CD4-positive, alpha-beta T cell treated with Interleukin-6 at 100 ng/mL for 8 hours (primary cell): ENCODE results near the gene SDHAF1.
"Not testable (repeated sequence)": the region's sequence is repeated elsewhere in the genome, so short reads cannot be mapped to it uniquely, and the experiment has no call there.

Experiments used
- DNase-seq: peaks from one replicate; pipeline ENCODE4 v3.0.0-alpha.2; 2020; ENCODE audit warnings: mixed read lengths, low spot score

The SDHAF1 gene

GRCh38 chr19:35995048-35995993 is at the start of gene SDHAF1:
Gene SDHAF1, plus strand, starts transcription at chr19:35995188. Its CDS starts 87 bp downstream, at chr19:35995275.
- DNase-seq: peak; percentile 93

- no peak for DNase-seq
These were observed 48.8 kb upstream of the SDHAF1 start for GRCh38 chr19:35946203-35946602.

- no peak for DNase-seq
These were observed 45.9 kb upstream of the SDHAF1 start for GRCh38 chr19:35949131-35949530.

GRCh38 chr19:35955881-35956634 is 38.9 kb upstream of the SDHAF1 start:
- no peak for DNase-seq

- not testable (repeated sequence) for DNase-seq
These were observed 37.6 kb upstream of the SDHAF1 start for GRCh38 chr19:35957411-35957810.

GRCh38 chr19:35958660-35959039 is 36.3 kb upstream of the SDHAF1 start:
- DNase-seq: no peak

- DNase-seq: peak; percentile 89
These were observed 35.7 kb upstream of the SDHAF1 start for GRCh38 chr19:35959040-35959967.

- DNase-seq: no peak
These were observed 35.0 kb upstream of the SDHAF1 start for GRCh38 chr19:35959968-35960320.

- no peak for DNase-seq
These were observed 34.5 kb upstream of the SDHAF1 start for GRCh38 chr19:35960432-35960972.

- DNase-seq: no peak
These were observed 31.5 kb upstream of the SDHAF1 start for GRCh38 chr19:35963514-35963913.

GRCh38 chr19:35966771-35967170 is 28.2 kb upstream of the SDHAF1 start:
- no peak for DNase-seq

- no peak for DNase-seq
These were observed 21.5 kb upstream of the SDHAF1 start for GRCh38 chr19:35973487-35973886.

- DNase-seq: no peak
These were observed 19.3 kb upstream of the SDHAF1 start for GRCh38 chr19:35975608-35976214.

- DNase-seq: no peak
These were observed 17.4 kb upstream of the SDHAF1 start for GRCh38 chr19:35977446-35978222.

GRCh38 chr19:35978271-35978670 is 16.7 kb upstream of the SDHAF1 start:
- no peak for DNase-seq

GRCh38 chr19:35978832-35979365 is 16.1 kb upstream of the SDHAF1 start:
- no peak for DNase-seq

GRCh38 chr19:35980997-35981396 is 14.0 kb upstream of the SDHAF1 start:
- not testable (repeated sequence) for DNase-seq

GRCh38 chr19:35983177-35983576 is 11.8 kb upstream of the SDHAF1 start:
- DNase-seq: no peak

- DNase-seq: no peak
These were observed 8.9 kb upstream of the SDHAF1 start for GRCh38 chr19:35986111-35986510.
